Uterus (tissue), 2 donors: ENCODE results near the gene ARHGEF17.

ENCODE experiments used
- CTCF ChIP-seq, 4 experiments: fragments of 200-600 bp in 2 of 4; fragments of 450-650 bp in 2 of 4; sonication (generic) in 2 of 4; IDR thresholded peaks; one replicate each; pipeline ENCODE4 v1.5.1; 2016 to 2019; ENCODE audit warnings: antibody characterized with exemption in 4 of 4, mild to moderate bottlenecking in 2 of 4, moderate library complexity in 1 of 4
- POLR2A ChIP-seq, 2 donors: fragments of 450-650 bp; IDR thresholded peaks; one replicate each; pipeline ENCODE4 v1.6.1; 2016; ENCODE audit warnings: antibody characterized with exemption in 2 of 2, mild to moderate bottlenecking in 1 of 2, moderate library complexity in 1 of 2

GRCh38 chr11:73356979-73357860 lies 49.1 kb downstream of the ARHGEF17 start:
- TF ChIP-seq CTCF (IDR thresholded peaks at IDR 0.05) = no peak
- no peak for TF ChIP-seq POLR2A (IDR thresholded peaks at IDR 0.05)
